Heart left ventricle (tissue), 13 donors: ENCODE data around the gene ARHGEF10L.

ENCODE experiments used
- CTCF ChIP-seq, 12 donors: fragments of 200-600 bp; sonication (generic) in 4 of 12; IDR thresholded peaks; one replicate each; pipeline versions ENCODE4 v1.5.0 to v1.8.0; 2018 to 2022; ENCODE audit warnings: antibody characterized with exemption in 12 of 12, mild to moderate bottlenecking in 5 of 12
- POLR2A ChIP-seq, 2 donors: fragments of 450-650 bp; IDR thresholded peaks; one replicate each; pipeline ENCODE4 v1.6.1; 2017; ENCODE audit warnings: antibody characterized with exemption in 2 of 2, mild to moderate bottlenecking in 2 of 2, moderate library complexity in 2 of 2
- donor health status: ischemic (EF 13 %, LVEDD 7.1; RV severe dilation, severe dysfunction).
- donor health status: DM: no; HTN: yes; CAD: no.
- donor health status: DM: no; HTN: no; CAD: no.
- donor health status: ischemic (EF 25% LVEDD 6.9; RV normal size, moderate dysfunction).
- donor health status: ischemic (EF 25% LVEDD 5.7; RV mildly dilated, moderate dysfunction).
- donor health status: ischemic (EF 35%, LVEDD 5.7; RV mildly dilated, moderate dysfunction).
- donor health status: nonischemic (EF 11% LVEDD 7.7; RV severe dilation, severe dysfunction).
- donor health status: DM: yes; HTN: yes; CAD: no.
- donor health status: PGD.
- donor health status: ischemic (EF 29% LVEDD 5.4; RV normal size, mild dysfunction).
- donor health status: nonischemic (EF 23%, LVEDD 6.1; RV moderate dilation, normal function).

- no peak for TF ChIP-seq POLR2A (IDR thresholded peaks at IDR 0.05)
- TF ChIP-seq CTCF (IDR thresholded peaks at IDR 0.05), result no peak
Measured at GRCh38 chr1:17561561-17561985, 22.1 kb downstream of the ARHGEF10L start.
